HK-2 (cell line): Measurements from ENCODE around the gene TPM1.
"Not testable (repeated sequence)": the region's sequence is repeated elsewhere in the genome, so short reads cannot be mapped to it uniquely, and the experiment has no call there.

Experiments used
- DNase-seq: peaks from one replicate; pipeline ENCODE4 v3.0.0-alpha.2; 2018; ENCODE audit not compliant: unreplicated experiment

TPM1 gene

GRCh38 chr15:63041974-63042876 is at the start of gene TPM1:
Gene TPM1, plus strand, starts transcription at chr15:63042747. Its CDS starts 83 bp downstream, at chr15:63042830.
- peak; percentile 90 for DNase-seq

DNA sequence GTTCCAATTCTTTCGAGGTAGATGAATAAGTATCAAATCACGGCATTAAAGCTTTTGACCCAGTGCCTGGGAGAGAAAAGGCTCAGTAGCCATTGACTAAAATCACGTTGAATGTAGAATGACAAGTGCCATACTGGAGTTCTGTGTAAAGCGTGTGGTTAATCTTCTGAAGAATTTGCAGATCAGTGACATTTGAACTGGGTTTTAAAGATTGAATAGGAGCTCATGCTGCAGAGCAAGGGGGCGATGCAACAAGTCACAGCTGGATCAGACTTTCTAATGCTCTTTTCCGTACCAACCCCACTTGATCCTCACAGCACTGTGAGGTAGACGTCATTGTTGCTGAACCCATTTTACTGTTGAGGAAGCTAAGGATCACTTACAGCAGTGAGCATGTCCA is 49.5 kb upstream of the TPM1 start:
- no peak for DNase-seq

DNA sequence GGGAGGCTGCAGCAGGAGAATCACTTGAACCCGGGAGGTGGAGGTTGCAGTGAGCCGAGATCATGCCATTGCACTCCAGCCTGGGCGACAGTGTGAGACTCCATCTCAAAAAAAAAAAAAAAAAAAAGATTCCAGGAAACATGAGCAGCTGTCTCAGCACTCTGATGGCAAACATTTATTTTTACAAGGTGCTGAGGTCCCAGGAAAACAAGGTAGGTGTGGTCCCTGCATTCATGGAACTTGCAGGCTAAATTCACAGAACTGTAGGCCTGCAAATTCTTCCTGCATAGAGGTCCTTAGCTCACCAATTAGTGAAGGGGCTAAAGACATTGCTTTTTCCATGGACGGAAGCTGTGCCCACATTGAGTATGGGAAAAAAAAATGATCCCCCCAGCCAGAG is 48.9 kb upstream of the TPM1 start:
- DNase-seq = not testable (repeated sequence)

DNA sequence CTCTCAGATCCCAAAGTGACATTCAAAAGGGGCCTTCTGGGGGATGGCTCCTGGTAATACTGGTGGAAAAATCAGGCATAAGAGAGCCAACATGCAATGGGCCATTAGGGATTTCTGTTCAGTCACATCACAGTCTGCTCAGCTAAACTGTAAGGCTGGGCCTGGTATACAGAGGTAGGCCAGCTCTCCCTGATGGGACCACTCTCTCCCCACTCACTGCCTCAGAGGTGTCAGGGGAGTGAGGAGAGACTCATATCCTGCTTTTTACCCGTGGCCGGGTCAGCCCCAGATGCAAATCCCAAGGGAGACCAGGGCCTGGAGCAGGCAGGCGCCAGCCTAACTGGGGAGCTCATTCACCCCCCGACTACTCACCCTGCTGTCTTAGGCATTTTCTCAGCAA is 48.1 kb upstream of the TPM1 start:
- DNase-seq = no peak

DNA sequence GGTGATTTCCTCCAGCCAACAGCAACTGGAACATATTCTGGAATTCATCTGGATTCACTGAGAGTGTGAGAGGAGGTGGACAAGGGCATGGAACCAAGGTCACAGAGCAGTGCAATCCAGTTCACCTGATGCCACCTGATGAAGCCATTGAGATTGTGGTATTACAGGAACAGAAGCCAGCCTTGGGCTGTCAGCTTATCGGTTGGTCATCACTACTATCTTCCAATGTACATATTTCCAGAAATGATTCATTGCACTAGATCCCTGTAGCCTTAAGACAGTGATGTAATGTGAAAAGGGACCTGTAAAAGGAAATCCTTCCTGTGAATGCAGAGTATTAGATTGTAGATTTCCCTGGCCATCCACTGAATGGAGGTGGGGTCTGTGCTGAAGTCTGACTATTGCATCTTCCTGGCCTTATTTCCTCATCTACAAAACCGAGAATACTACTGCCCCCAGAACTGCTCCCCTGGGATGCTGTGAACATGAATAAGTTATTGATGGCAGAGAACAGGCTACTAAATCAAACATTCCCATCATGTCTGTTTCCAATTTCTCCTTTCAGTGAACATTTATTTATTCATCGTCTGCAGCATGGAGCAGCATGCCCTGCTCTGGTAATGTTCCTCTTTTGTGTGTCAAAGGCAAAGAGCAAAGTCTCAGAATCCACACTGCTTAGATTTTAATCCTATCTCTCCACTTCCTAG is 47.4 kb upstream of the TPM1 start:
- DNase-seq = no peak

DNA sequence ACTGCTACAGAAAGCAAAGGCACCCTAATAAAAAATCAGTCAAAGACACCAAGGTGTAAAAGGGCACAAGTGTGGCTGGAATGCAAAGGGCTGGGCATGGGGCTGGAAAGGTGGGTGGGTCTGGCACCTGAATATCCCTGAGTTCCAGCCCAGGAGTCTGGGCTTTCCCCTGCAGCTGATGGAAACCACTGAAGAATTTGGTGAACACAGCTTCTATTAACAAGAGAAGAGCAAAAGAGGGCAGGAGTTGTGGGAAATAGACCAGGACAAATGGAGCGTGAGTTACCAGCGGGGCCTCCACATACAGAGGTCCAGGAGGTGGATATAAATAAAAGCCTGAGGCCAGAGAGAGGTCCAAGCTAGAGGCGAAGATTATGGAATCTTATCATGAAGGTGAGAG is 45.1 kb upstream of the TPM1 start:
- no peak for DNase-seq

DNA sequence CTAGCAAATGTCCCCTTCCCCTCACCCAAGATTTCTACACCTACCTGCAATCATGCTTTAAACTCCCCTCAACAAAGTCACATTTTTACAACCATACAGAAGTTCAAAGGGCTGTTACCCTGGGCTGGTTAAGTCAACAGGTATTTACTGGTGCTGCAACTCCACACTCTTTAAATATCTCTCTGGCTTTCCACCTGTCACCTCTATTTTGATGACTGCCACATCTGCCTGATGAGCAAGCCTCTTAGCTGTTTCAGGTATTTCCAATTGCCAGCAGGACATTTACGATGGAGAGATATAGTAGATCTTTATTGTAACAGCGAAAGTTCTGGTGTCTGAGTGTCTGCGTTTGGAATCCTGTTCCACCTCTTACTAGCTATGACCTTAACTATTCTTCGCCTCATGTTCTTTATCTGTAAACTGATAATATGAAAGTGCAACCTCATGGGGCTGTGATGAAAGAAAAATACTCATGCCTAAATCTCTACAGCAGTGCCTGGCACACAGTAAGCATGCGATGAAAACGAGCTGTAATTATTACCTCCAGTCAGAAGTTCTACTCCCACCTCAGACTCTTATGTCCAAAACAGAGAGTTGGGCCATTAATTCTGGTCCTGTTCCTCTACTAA is 44.2 kb upstream of the TPM1 start:
- no peak for DNase-seq

DNA sequence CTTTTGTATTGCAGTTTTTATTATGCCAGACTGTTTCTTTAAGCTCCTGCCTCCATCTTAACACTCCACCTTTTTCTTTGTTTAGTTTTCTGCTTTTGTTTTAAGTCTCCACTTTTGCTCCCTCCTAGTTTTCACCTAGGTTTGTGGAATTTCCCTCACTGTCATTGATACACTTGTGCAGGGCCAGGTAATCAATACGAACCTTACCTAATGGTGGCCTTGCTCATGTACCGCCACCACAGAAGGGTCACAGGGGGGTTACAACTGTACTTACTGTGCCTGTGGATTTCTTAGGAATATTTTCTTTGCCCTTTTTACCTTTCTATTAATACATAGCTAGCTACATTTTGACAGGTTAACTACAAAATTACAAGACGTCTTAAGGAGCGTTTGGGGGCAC is 43.4 kb upstream of the TPM1 start:
- DNase-seq = no peak

DNA sequence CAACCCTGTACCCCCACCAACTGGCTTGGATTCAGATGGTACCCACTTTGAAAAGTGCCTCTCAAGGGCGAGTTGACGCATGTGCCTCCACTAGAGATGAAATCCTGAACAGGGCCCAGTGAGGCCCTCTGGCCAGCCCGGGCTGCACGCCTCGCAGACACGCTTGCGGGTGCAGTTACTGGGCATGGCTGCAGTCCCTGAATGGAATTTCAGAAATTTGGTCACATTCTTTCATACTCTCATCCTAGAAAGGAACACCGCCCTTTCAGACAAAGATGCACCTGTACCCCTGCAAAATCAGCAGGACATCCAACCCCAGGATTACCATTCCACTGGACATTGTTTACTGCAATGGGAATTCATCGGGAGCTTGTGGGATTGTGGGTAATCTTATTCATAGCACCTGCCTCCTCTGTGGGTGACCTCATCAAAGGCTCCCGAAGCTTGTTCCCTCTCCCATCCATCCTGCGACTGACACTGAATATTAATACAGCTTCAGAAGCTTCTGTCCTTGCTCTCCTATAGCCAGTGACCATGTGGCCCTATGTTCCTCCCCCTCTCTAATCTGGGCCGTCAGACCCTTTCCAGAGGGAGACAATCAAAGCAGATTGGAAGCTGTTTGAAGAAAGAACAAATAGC is 42.5 kb upstream of the TPM1 start:
- DNase-seq = no peak

GRCh38 chr15:63000706-63001105 is 41.8 kb upstream of the TPM1 start:
- DNase-seq = no peak

GRCh38 chr15:63004211-63004610 is 38.3 kb upstream of the TPM1 start:
- no peak for DNase-seq

- no peak for DNase-seq
Observed at GRCh38 chr15:63006032-63006878, 36.3 kb upstream of the TPM1 start.

DNA sequence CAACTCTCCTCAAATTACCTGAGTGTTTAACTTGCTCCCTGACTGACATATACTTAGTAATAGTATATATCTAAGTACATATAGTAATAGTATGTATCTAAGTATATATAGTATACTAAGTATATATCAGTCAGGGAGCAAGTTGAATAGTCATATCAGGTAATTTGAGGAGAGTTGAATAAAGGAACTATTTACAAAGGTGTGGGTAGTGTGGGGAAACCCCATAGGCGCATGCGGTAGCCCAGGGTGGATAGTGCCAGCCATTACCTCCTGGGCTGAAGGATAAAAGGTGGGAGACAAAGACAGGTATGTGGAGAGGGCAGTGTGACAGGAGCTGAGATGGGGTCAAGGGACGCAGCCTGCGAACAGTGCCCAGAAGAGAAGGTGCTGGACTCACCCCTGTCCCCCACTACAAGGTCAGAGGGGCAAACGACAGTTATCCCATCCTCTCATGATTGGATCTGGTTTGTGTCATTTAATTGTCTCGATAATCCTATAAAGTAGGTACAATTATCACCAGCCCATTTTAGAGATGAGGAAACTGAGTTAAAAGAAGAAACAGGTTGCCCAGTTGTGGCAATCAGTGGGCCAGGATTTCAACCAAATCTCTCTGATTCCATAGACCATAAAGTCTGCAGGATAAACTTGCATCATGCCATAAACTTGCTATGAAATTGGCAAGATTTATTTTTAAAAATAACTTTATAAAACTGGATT is 34.1 kb upstream of the TPM1 start:
- no peak for DNase-seq

DNA sequence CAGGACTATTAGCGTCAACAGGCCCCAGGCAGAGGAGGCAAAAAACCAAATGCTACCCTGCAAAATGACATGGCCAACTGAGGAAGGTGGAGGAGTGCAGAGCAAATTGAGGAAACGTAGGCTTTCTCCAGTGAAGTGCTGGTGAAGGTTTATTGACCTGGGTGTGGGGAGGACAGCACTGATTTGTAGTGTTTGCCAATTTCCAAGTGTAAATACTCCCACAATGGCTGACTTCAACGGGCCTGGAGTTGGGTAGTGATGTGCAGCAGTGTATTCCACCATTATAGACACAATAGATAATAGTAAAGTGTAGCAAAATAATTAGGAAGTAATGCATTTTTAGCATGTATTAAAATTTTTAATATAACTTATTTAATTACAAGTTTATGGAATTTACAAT is 32.2 kb upstream of the TPM1 start:
- DNase-seq = no peak

DNA sequence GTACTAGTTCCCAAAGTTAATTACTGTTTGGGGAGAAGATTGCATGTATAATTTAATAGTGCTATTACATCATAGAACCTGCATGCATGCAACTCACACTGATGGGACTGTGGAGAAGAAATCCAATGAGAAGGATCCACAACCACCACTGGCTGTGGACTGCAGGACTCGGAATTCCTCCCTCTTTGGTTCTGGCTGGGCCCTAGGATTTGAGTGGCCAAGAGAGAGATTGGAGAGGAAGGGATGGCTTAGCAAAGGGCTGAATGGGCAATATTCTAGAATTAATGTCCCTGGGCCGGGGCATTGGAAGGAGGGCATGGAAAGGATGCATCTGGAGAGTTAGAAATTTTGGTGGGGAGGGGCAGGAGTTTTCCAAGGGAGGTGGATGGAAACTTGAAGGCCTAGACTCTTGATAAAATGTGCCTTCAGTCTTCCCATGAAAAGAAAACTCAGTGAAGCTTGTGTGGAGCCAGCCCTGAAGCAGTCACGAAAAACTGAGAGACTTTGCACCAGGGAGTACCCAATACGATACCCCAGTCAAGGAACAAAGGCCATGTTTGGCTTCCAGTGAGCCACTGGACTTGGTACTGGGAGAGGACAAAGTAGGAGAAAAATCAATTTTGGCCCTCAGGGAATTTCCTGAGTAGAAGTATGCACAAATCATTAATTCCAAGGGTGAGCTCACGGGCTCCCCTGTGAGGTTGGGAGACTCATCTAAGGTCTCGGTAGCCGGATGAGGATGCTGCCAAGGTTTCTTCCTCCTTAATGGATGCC is 31.4 kb upstream of the TPM1 start:
- DNase-seq = no peak

- no peak for DNase-seq
Observed at GRCh38 chr15:63012444-63012843, 30.1 kb upstream of the TPM1 start.

GRCh38 chr15:63013052-63013808 is 29.3 kb upstream of the TPM1 start:
- peak; percentile 21 for DNase-seq

- no peak for DNase-seq
Observed at GRCh38 chr15:63014578-63014977, 28.0 kb upstream of the TPM1 start.

- peak; percentile 38 for DNase-seq
Observed at GRCh38 chr15:63015618-63016017, 26.9 kb upstream of the TPM1 start.
